WERI-Rb-1 (cell line): ENCODE results near the gene GTF3C2.

Source experiments
- DNase-seq: peaks from one replicate; pipeline ENCODE4 v3.0.0-alpha.2; 2020
- H3K27ac ChIP-seq: fragments of 250-450 bp; sonication (Bioruptor Pico); 2 replicates; pipeline ENCODE4 v1.5.1; 2020; ENCODE audit warnings: mild to moderate bottlenecking, moderate library complexity
- H3K27me3 ChIP-seq: fragments of 250-450 bp; sonication (Bioruptor Pico); 2 replicates; pipeline ENCODE4 v1.5.1; 2021; ENCODE audit warnings: mild to moderate bottlenecking, low read depth, moderate library complexity; ENCODE audit not compliant: insufficient read depth, severe bottlenecking
- H3K36me3 ChIP-seq: fragments of 250-450 bp; sonication (Bioruptor Pico); 2 replicates; pipeline ENCODE4 v1.5.1; 2020; ENCODE audit warnings: mild to moderate bottlenecking, moderate library complexity
- H3K4me3 ChIP-seq: 2 replicates; pipeline ENCODE4 v1.5.1; 2011; ENCODE audit warnings: low read depth, mild to moderate bottlenecking, control low read depth, low read length
- H3K9me3 ChIP-seq: fragments of 250-450 bp; sonication (Bioruptor Pico); 2 replicates; pipeline ENCODE4 v1.5.1; 2021; ENCODE audit warnings: mild to moderate bottlenecking, moderate library complexity; ENCODE audit not compliant: severe bottlenecking
- CTCF ChIP-seq: IDR thresholded peaks from 2 replicates; pipeline ENCODE4 v1.5.1; 2011; ENCODE audit warnings: low read depth, mild to moderate bottlenecking, control low read depth, inconsistent platforms, low read length

The GTF3C2 gene

GRCh38 chr2:27309651-27310050 is 46.9 kb downstream of the GTF3C2 start:
- no peak overlapping the region for H3K27ac ChIP-seq
- no peak for TF ChIP-seq CTCF
- no peak overlapping the region for H3K4me3 ChIP-seq
- H3K36me3 ChIP-seq = no peaks in the 10 kb centered on the region
- DNase-seq = no peak
- H3K27me3 ChIP-seq = peaks cover 24% of the 10 kb centered on the region
- H3K9me3 ChIP-seq = no peaks in the 10 kb centered on the region

GRCh38 chr2:27308359-27308881 is 48.1 kb downstream of the GTF3C2 start, which contains the start of gene UCN:
UCN (minus strand) TSS chr2:27308445; CDS start chr2:27307895, 550 bp downstream.
- TF ChIP-seq CTCF = no peak
- H3K36me3 ChIP-seq = no peaks in the 10 kb centered on the region
- H3K27me3 ChIP-seq = peaks cover 24% of the 10 kb centered on the region
- H3K9me3 ChIP-seq = no peaks in the 10 kb centered on the region
- DNase-seq = no peak
- H3K27ac ChIP-seq = no peak within 1 kb of the TSS
- peak within 1 kb of the TSS; percentile 28 for H3K4me3 ChIP-seq

- Histone ChIP-seq H3K4me3 (peak overlapping the region; percentile 28), H3K9me3 (no peaks in the 10 kb centered on the region), H3K27ac (no peak overlapping the region), H3K27me3 (peaks cover 24% of the 10 kb centered on the region), H3K36me3 (no peaks in the 10 kb centered on the region)
- DNase-seq = no peak
- TF ChIP-seq CTCF = no peak
Observed at GRCh38 chr2:27307545-27308358, 48.8 kb downstream of the GTF3C2 start.

- Histone ChIP-seq H3K27ac (no peak overlapping the region), H3K9me3 (no peaks in the 10 kb centered on the region), H3K4me3 (peak overlapping the region; percentile 28), H3K27me3 (peaks cover 24% of the 10 kb centered on the region), H3K36me3 (no peaks in the 10 kb centered on the region)
- no peak for TF ChIP-seq CTCF
- DNase-seq = no peak
Observed at GRCh38 chr2:27307287-27307544, 49.3 kb downstream of the GTF3C2 start.

- Histone ChIP-seq H3K27me3 (peaks cover 24% of the 10 kb centered on the region), H3K27ac (no peak overlapping the region), H3K36me3 (no peaks in the 10 kb centered on the region), H3K9me3 (no peaks in the 10 kb centered on the region), H3K4me3 (peak overlapping the region; percentile 28)
- no peak for DNase-seq
- TF ChIP-seq CTCF = no peak
Observed at GRCh38 chr2:27306573-27307286, 49.8 kb downstream of the GTF3C2 start.
